Melanocyte of skin (primary cell): ENCODE measurements around the gene SSNA1. TPM values are rescaled to one million over a fixed set of nuclear protein-coding genes. Genes with fewer than 3 reads are reported as not detected.

Experiments used
- small RNA-seq, 2 donors: library from RNA; depleted of rRNA; stranded (forward); fragments of <200 nt; gene quantifications; one replicate each; pipeline ENCODE3, GENCODE V24; 2012
- total RNA-seq, 2 donors: library from RNA; depleted of rRNA; stranded (reverse); fragments of >200 nt; gene quantifications; 2 replicates each; pipeline ENCODE4 v1.2.3, GENCODE V29; 2012

The SSNA1 gene, protein sequence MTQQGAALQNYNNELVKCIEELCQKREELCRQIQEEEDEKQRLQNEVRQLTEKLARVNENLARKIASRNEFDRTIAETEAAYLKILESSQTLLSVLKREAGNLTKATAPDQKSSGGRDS
- 100 to 1,000 TPM in 1 of 2 donors, 10 to 100 TPM in 1; 70.2 to 109 TPM for total RNA-seq

DNA sequence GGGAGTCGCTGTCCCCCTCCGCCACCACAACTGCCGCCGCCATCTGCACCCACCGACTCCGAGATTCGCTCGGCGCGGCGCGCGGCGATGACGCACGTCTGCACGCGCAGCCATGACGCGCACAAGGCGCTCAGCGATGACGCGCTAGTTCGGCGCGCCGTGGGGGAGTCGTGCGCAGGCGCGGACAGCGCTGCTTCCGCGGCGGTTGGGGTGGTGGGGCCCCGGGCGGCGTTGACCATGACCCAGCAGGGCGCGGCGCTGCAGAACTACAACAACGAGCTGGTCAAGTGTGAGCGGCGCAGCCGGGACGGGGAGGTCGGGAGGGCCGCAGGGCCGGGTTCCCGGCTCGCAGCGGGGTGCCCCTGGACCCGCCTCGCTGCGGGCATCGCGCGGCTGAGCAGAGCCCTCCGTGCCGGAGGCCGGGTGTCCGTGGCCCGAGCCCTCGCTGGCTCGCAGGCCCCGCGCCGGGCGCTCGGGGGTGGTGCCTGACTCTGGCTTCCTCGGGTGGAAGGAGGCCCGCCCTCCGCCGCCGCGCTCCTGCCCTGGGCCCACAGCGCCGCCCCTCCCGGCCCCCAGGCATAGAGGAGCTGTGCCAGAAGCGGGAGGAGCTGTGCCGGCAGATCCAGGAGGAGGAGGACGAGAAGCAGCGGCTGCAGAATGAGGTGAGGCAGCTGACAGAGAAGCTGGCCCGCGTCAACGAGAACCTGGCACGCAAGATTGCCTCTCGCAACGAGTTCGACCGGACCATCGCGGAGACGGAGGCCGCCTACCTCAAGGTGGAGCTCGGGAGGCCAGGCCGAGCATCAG is at the start of gene SSNA1, which contains the start of gene ANAPC2:
TSS of gene SSNA1 (plus strand) at position 187 of the 807 bp plus-strand sequence. CDS start at position 238, 51 bp downstream.
TSS of gene ANAPC2 (minus strand) at position 71 of the 807 bp plus-strand sequence. CDS start at position 43, 28 bp downstream.

DNA sequence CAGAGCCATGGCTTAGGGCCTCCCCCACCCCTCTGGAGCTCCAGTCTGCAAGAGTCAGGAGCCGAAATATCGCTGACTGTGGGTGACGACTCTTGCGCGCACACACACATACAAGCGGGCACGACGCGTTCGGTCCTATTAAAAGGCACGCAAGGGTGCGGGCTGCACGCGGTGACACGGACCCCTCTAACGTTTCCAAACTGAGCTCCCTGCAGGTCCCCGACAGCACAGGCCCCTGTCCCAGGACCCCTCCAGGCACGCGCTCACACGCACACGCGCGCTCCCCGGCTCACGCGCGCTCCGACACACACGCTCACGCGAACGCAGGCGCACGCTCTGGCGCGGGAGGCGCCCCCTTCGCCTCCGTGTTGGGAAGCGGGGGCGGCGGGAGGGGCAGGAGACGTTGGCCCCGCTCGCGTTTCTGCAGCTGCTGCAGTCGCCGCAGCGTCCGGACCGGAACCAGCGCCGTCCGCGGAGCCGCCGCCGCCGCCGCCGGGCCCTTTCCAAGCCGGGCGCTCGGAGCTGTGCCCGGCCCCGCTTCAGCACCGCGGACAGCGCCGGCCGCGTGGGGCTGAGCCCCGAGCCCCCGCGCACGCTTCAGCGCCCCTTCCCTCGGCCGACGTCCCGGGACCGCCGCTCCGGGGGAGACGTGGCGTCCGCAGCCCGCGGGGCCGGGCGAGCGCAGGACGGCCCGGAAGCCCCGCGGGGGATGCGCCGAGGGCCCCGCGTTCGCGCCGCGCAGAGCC is 49.6 kb upstream of the SSNA1 start, which contains the start of gene GRIN1:
TSS of gene GRIN1 (plus strand) at position 433 of the 746 bp plus-strand sequence. CDS start 333 bp downstream, outside the sequence.

DNA sequence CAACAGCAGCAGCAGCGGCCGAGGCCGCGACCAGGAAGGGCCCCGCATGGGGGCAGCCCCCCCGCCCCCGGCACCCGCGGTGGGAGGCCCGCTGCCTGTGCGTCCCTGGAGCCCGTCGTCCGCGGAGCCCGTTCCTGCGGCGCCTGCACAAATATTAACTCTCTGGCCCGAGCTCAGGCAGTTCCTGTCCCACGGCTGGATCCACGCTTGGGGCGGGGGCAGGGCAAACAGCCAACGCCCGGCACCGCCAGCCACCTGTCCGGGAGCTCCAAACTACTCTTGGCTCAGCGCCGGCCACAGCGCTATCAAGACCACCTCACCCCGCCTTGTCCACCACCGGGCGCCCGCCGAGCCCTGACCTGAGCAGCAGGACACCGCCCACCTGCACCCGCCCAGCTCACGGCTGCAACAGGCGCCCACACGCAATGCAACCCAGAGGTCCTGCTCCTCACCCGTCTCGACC is 18.5 kb upstream of the SSNA1 start, which contains the start of gene LRRC26:
TSS of gene LRRC26 (minus strand) at position 156 of the 463 bp plus-strand sequence. CDS start at position 48, 108 bp downstream.

DNA sequence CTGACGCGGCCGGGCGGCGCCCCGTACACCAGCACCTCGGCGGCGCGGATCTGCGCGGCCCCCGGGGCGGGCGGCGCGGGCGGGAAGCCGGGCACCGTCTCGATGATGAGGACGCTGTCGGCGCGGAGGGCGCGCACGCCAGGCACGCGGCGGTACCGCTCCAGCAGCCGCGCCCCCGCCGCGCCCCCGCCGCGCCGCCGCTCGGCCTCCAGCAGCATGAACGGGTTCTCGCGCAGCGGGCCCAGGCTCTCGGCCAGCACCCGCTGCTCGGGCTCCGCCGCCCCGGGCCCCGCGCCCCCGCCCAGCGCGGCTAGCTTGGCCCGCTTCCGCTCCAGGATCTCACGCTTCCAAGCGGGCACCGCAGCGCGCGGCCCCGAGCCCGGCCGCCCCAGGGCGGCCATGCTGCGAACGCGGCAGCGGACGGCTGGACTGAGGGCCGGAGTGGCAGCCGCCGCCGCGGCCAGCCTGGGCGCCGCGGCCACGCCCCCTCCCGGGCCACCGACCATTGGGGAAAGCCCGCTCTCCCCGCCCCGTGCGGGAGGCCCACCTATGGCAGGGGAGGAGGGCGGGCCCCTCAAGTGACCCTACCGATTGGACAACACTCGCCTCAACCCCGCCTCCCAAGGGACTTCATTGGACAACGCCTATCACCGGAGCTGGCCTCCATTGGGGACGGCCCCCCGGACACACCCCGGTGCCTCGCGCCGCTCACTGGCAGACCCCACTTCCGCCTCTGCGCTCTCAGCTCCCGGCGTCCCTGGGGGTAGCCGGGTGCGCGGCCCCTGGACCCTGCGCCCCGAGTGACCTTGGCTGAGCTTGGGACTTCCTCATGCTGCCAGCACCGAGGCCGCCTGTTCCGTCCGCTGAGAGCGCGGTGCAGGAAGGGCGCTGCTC is 12.1 kb downstream of the SSNA1 start, which contains the start of gene TPRN:
TSS of gene TPRN (minus strand) at position 431 of the 894 bp plus-strand sequence. CDS start at position 401, 30 bp downstream.

DNA sequence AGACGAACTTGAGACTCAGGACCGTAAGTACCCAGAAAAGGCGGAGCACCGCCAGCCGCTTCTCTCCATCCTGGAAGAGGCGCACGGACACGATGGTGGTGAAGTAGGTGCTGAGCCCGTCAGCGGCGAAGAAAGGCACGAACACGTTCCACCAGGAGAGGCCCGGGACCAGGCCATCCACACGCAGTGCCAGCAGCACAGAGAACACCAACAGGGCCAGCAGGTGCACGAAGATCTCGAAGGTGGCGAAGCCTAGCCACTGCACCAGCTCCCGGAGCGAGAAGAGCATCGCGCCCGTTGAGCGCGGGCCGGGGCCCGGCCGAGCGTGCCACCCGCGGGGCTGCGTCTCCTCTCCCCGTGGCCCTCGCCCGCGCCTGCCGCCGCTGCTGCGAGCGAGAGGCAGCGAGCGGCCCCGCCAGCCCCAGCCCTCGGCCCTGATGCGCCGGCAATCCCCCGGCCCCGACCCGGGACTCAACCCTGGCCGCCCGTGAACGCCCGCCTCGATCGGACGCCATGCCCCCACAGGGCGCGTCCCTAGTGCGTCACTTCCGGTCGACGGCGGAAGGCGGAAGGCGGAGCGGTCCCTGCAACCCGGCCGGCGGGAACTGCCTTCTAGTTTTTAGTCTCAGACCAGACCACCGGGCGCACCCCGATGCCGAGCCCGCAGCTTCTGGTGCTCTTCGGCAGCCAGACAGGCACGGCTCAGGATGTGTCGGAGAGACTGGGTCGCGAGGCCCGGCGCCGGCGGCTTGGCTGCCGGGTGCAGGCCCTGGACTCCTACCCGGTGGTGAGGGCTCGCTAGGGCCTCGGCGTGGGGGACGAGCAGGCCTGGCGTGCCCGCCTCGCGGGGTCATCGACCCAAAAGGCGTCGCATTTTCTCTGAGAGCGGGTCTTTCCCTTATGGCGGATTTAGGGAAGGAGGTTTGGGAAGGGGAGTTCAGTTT is 16.9 kb downstream of the SSNA1 start, which contains the start of the genes NDOR1 and TMEM203:
TSS of gene NDOR1 (plus strand) at position 575 of the 944 bp plus-strand sequence. CDS start at position 653, 78 bp downstream.
TSS of gene TMEM203 (minus strand) at position 523 of the 944 bp plus-strand sequence. CDS start at position 289, 234 bp downstream.

DNA sequence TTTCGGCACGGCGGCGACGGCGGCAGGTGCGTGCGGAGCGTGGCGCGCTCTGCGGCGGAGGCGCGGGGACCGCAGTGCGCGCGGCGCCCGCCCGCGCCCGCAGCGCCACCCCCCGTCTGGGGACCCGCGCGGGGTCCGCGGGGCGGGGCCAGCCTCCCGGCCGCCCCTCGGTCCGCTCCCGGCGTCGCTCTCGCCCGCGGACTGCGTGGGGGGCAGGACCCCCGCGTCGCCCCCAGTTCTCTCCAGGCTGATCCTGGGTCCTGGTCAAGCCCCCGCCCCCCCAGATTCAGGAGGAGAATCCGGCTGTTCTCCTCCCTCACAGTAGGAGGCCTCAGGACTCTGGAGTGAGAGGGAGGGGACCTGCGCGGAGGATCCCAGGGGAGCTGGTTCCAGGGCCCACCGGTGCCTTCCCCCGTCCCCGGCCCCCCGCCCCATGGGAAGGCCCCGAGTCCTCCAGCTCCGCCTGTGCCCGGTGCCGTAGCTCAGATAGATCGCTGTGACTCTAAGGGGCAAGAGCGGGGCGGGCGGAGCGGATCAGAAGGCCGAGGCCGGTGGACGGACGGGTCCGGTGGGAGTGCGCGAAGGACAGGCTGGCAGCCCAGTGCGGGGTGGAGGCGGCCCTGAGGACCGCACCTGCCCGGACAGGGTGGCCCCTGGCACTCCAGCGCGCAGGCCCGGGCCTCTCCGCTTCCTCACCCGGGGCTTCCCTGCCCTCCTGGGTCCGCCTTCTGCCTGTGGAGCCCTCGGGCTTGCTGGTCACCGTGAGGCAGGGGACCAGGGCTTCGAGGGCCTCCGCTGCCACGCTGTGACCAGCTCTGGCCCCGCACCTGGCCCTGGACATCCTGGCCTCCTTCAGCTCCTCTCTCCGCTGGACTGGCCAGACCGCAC is 34.0 kb downstream of the SSNA1 start, which contains the start of gene RNF208:
TSS of gene RNF208 (minus strand) at position 51 of the 888 bp plus-strand sequence. CDS start 1,028 bp downstream, outside the sequence.

DNA sequence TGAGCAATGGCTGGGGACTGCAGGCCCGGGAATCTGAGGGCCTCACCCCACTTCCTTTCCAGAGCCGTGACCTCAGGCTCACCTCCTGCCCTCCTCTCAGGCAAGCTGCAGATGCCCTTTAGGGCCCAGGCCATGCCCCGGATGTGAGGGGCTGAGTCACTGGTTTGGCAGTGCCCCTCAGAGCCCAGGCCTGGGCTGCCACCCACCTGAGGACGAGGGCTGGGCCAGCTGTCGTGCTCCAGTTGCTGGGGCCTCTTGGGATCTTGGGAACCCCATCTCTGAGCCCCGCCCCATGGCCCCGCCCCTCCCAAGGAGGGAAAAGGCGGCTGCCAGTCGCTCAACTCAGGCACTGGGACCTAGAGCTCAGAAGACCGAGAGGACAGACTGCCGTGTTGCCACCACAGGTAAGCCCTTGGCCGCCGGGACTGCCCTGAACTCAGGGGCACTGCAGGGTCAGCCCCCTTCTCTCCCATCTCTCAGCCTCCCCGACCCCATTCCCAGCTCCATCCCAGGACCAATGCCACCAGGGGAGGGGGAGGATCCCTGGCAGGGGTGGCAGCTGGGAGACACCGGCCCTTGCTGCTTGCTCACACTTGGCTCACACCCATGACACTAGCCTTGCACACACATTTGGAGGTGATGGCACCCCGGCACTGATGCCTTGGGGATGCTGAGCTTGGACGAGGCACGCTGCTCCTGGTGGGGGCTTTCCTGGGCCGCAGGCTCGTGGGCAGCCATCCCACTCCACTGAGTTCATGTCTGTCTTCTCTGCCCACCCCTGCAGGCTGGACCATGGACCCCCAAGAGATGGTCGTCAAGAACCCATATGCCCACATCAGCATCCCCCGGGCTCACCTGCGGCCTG is 36.6 kb downstream of the SSNA1 start, which contains the start of gene CYSRT1:
TSS of gene CYSRT1 (plus strand) at position 345 of the 865 bp plus-strand sequence. CDS start at position 793, 448 bp downstream.

DNA sequence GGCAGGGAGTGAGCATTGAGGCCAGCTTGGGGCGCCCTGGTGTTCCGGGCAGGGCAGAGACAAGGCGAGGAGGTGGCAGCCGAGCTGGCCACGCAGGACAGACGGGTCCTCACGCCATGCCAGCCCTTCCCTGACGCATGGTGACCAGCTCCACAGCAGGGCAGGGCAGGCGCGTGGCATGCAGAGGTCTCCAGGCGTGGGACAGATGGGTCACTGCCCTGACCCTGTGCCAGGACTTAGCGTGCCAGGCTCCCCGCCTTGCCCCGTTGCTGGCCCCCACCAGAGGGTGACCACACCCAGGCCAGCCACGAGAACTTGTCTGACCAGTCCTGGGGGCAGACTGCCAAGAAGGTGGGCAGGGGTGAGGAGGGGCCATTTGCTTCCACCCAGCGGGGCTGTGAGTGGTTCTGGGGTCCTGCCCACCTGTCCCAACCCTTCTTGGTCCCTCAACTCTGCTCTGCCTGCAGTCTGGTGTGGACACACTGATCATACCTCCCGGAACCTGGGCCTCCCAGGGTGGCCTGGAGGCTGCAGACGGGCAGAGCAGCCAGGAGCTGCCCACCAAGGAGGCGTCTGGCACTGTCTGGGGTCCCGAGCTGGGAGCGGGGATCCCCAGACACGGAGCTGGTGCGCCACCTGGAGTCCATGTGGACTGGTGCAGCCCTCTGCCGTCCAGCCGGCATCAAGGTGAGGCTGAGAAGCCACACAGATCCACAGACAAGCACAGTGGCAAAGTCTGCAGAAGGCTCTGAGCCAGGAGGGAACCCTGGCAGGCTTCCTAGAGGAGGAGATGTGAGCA is 38.8 kb downstream of the SSNA1 start, which contains the start of gene RNF224:
TSS of gene RNF224 (plus strand) at position 449 of the 799 bp plus-strand sequence. CDS start 834 bp downstream, outside the sequence.

DNA sequence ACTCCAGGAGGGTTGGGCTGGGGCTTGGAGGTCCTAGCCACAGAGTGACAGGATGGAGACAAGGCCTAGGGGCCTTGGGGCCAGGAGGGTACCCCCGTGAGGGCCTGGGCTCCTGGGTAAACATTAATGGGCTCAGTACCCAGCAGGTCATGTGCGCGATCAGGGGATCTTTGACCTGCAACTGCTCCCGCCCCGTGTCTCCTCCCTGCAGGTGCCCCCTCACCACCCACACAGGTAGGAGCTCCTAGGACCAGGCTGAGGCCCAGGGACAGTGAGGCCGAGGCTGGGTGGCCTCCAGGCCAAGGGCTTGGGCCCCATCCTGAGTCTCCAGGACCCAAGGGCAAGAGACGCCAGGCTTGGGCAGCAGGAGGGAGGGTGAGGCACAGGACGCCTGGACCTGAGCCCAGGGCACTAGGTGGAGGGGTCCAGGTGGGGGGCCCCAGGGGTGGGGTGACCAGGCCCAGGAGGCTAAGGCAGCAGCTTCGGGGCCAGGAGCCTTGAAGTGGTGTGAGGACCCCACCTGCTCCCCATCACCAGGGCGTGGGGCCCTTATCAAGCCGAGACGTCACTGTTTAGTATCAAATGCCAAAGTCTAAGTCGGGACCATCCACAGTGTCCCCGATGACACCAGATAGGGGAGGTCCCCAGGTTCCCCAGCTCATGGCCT is 42.4 kb downstream of the SSNA1 start, which contains the start of gene SLC34A3:
TSS of gene SLC34A3 (plus strand) at position 197 of the 667 bp plus-strand sequence. CDS start 802 bp downstream, outside the sequence.

Small RNA genes within 50 kb of the gene (small RNA-seq; reads per million reads assigned to genes)
- gene MIR3621, result 0 reads per million in 2 donors

Other genes with a start within 250 kb of the SSNA1 start
- gene FBXW5, start 243.9 kb upstream of the SSNA1 start, total RNA-seq, result 100 to 1,000 TPM; 140 to 142 TPM
- gene C8G, start 243.4 kb upstream of the SSNA1 start, total RNA-seq, result under 1 TPM in 1 of 2 donors, not detected in 1; under 0.01 TPM
- gene LCN12, start 236.4 kb upstream of the SSNA1 start, total RNA-seq, result not detected
- not detected for gene PTGDS, start 211.2 kb upstream of the SSNA1 start, total RNA-seq
- gene LCNL1, start 205.7 kb upstream of the SSNA1 start, total RNA-seq, result not detected
- 10 to 100 TPM; 15.1 to 20.6 TPM for gene PAXX, start 196.3 kb upstream of the SSNA1 start, total RNA-seq
- not detected for gene CLIC3, start 192.1 kb upstream of the SSNA1 start, total RNA-seq
- 10 to 100 TPM in 1 of 2 donors, 1 to 10 TPM in 1; 6.0 to 15.5 TPM for gene ABCA2, start 160.4 kb upstream of the SSNA1 start, total RNA-seq
- not detected for gene FUT7, start 156.6 kb upstream of the SSNA1 start, total RNA-seq
- gene NPDC1, start 142.5 kb upstream of the SSNA1 start, total RNA-seq, result 1 to 10 TPM; 4.8 to 5.7 TPM
- not detected for gene ENTPD2, start 134.6 kb upstream of the SSNA1 start, total RNA-seq
- gene SAPCD2, start 118.1 kb upstream of the SSNA1 start, total RNA-seq, result 10 to 100 TPM in 1 of 2 donors, 1 to 10 TPM in 1; 5.5 to 12.0 TPM
- 10 to 100 TPM; 27.0 to 34.4 TPM for gene UAP1L1, start 111.2 kb upstream of the SSNA1 start, total RNA-seq
- 10 to 100 TPM; 44.3 to 55.7 TPM for gene MAN1B1, start 101.7 kb upstream of the SSNA1 start, total RNA-seq
- 100 to 1,000 TPM in 1 of 2 donors, 10 to 100 TPM in 1; 90.9 to 110 TPM for gene DPP7, start 73.9 kb upstream of the SSNA1 start, total RNA-seq
- not detected for gene GRIN1, start 49.5 kb upstream of the SSNA1 start, total RNA-seq
- gene LRRC26, start 18.6 kb upstream of the SSNA1 start, total RNA-seq, result not detected
- gene TMEM210, start 16.6 kb upstream of the SSNA1 start, total RNA-seq, result not detected
- gene ANAPC2, start 116 bp upstream of the SSNA1 start, total RNA-seq, result 10 to 100 TPM; 20.6 to 25.6 TPM
- gene TPRN, start 12.1 kb downstream of the SSNA1 start, total RNA-seq, result 10 to 100 TPM in 1 of 2 donors, 1 to 10 TPM in 1; 7.7 to 12.7 TPM
- gene TMEM203, start 17.0 kb downstream of the SSNA1 start, total RNA-seq, result 10 to 100 TPM; 34.1 to 43.6 TPM
- gene NDOR1, start 17.0 kb downstream of the SSNA1 start, total RNA-seq, result 10 to 100 TPM; 12.4 to 16.0 TPM
- not detected for gene RNF208, start 33.6 kb downstream of the SSNA1 start, total RNA-seq
- under 1 TPM; 0.67 to 0.69 TPM for gene CYSRT1, start 36.5 kb downstream of the SSNA1 start, total RNA-seq
- under 1 TPM in 1 of 2 donors, not detected in 1; under 0.01 TPM for gene RNF224, start 38.8 kb downstream of the SSNA1 start, total RNA-seq
- gene SLC34A3, start 42.2 kb downstream of the SSNA1 start, total RNA-seq, result not detected
- gene TUBB4B, start 52.6 kb downstream of the SSNA1 start, total RNA-seq, result 100 to 1,000 TPM; 123 to 528 TPM
- gene STPG3, start 62.6 kb downstream of the SSNA1 start, total RNA-seq, result not detected
- gene NELFB, start 66.7 kb downstream of the SSNA1 start, total RNA-seq, result 10 to 100 TPM; 42.3 to 56.9 TPM
- 10 to 100 TPM in 1 of 2 donors, 1 to 10 TPM in 1; 1.7 to 11.3 TPM for gene TOR4A, start 89.0 kb downstream of the SSNA1 start, total RNA-seq
- under 1 TPM in 1 of 2 donors, not detected in 1; under 0.01 TPM for gene NRARP, start 113.6 kb downstream of the SSNA1 start, total RNA-seq
- gene EXD3, start 234.5 kb downstream of the SSNA1 start, total RNA-seq, result 1 to 10 TPM; 2.0 to 5.5 TPM
- gene NOXA1, start 234.7 kb downstream of the SSNA1 start, total RNA-seq, result under 1 TPM; under 0.01 to 0.69 TPM